GM19452 (cell line): ENCODE measurements around the gene HEYL.

Experiments used
- ATAC-seq: cut with Tn5 transposase; IDR thresholded peaks from one replicate; pipeline ENCODE4 v1.9.1; 2021; ENCODE audit not compliant: unreplicated experiment

HEYL gene

GRCh38 chr1:39642796-39643195 lies 3.4 kb upstream of the HEYL start:
- no peak for ATAC-seq

DNA sequence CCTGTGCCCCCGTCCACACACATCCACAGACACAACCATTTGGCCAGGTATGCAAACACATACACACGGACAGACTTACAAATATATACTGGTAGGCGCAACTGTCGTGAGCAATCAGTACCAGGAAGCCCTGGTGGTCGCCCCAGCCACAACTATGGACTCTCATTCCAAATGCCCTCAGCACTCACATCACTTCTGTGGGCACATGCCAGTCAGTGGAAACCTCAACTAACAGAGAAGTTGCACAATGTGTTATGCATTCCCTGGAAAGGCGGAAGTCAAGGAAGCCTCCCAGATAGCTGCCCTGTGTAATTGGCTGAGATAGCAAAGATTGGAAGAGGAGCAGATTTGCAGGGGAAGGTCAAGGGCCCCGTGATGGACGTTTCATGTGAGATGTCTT lies 1.4 kb upstream of the HEYL start:
- no peak for ATAC-seq

- no peak for ATAC-seq
Observed at GRCh38 chr1:39638965-39639304, 508 bp downstream of the HEYL start.

GRCh38 chr1:39637361-39637760 lies 2.1 kb downstream of the HEYL start:
- ATAC-seq: no peak

GRCh38 chr1:39635871-39636210 lies 3.6 kb downstream of the HEYL start:
- ATAC-seq: no peak

GRCh38 chr1:39635205-39635870 lies 4.1 kb downstream of the HEYL start:
- ATAC-seq: no peak

DNA sequence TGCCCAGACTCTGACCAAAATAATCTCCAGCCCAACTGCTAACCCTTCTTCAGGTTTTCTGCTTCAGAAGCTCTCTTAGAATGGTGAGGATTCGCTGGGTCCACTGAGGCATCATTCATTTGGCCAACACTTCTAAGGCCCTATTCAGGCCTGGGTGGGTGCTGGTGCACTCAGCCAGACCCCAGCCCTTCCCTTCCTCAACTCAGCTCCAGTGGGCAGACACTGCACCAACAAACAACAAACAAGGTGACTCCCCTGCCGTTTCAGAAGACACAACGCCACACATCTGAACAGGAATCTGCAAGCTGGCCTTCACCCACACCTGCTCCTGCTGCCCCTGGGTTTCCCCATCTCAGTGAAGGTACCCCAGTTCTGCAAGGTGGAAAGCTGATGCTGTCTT lies 6.0 kb downstream of the HEYL start:
- ATAC-seq: no peak

- no peak for ATAC-seq
Observed at GRCh38 chr1:39632682-39633417, 6.6 kb downstream of the HEYL start.

- ATAC-seq: no peak
Observed at GRCh38 chr1:39632323-39632681, 7.1 kb downstream of the HEYL start.

- no peak for ATAC-seq
Observed at GRCh38 chr1:39631361-39632322, 7.8 kb downstream of the HEYL start.

DNA sequence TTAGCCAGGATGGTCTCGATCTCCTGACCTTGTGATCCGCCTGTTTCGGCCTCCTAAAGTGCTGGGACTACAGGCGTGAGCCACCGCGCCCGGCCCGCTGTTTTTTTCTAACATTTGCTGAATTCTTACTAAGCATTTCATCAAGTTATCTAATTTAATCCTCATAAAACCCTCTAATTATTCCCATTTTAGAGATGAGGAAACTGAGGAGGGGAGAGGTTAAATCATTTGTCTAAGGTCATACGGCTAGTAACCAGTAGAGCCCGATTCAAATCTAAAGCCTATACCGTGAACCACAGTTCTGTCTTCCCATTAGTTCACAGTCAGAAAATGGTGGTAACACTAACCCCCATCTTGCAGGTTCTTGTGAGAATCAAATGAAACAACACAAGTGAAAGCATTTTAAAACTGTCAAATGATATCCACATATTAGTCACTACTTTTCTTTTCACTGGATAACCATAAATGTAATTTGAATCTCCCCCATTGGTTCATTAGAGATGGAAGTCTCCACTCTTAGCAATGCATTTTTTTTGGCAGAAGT lies 10.6 kb downstream of the HEYL start:
- no peak for ATAC-seq

- no peak for ATAC-seq
Observed at GRCh38 chr1:39626646-39627045, 12.8 kb downstream of the HEYL start.

DNA sequence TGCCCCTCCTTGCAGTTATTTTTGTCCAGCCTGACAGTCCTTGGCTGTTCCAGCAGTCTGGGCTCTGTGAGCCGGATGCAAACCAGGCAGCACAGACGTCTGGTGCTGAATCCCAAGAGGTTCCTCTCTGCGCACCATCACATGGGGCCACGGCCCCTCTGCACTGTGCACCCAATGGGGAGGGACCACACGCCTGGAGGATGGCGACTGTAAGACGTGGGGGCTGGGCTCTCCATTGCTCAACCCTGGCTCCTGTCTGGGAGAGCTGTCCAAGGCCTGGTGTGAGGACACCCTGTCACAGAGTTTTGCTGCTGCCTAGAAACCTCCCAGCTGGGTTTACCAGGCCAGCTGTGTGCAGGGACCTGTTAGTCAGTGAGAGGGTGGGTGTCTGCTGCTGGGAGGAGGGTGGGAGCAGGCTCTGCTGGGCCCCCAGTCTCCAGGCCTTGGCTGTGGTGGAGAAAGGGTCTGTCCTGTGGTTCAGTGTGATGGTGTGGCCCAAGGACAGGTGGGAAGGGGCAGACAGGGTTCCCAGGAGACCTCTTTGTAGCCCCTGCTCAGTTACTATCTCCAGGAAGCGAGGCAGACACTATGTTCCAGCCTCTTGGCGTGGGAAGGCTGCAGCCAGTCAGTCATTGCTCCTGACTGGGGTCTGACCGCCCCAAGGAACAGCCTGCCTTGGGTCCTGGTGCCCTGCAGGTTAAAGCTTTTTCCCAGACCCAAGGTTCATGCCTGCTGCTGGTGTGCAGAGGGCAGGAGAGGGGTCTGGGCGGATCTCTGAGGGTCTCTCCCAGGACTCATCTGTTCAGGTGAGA lies 13.8 kb downstream of the HEYL start:
- no peak for ATAC-seq

DNA sequence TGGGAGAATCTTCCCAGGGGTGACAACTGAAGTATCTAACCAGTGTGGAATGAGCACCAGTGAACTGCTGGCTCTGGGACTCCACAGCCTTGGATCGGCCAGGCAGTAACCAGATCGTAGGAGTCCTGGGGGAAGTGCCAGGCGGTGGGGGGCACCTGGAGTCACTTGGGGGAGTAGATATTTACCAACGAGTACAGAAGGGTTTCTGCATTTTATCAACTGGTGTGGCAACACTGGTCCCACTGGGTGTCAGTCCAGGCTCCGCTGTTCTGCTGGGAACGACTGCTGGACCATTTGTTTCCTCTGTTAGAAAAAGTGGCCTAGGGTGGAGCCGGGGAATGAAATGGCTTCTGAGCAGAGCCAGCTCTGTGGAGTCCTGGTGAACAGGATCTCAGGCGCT lies 14.4 kb downstream of the HEYL start:
- no peak for ATAC-seq

DNA sequence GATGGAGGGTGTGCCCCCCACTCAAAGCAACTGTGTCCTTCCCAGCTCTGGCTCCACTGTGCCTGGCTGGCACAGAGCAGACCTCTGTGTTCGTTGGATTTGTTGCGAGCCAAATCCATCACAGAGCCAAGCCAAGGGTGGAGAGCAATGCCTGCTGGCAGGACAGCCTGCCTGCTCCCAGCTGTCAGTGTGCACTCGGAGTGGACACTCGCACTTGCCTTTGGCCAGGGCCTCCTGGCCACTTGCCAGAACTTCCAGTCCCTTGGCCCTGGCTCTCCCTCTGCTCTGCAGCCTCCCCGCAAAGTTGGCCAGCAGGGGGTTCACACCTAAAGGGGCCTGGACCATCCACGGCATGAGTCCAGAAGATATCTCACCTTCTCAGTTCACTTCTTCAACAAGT lies 16.4 kb downstream of the HEYL start:
- ATAC-seq: no peak

DNA sequence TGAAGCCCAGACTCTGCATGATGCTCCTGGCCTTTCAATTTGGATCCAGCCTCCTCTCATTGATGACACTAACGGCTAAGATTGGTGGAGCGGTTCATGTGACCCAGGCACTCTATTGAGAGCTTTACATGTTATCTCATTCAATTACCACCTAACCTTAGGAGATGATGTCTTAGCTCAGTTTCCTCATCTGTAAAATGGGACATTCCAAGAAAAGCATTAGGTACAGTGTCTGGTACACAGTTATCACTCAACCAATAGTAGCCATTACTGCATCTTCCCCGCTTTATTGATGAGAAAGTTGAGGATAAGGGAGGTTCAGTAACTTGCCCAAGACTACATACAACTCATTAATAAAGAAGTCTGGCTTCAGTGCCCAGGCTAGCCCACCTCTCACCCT lies 17.0 kb downstream of the HEYL start:
- ATAC-seq: no peak

DNA sequence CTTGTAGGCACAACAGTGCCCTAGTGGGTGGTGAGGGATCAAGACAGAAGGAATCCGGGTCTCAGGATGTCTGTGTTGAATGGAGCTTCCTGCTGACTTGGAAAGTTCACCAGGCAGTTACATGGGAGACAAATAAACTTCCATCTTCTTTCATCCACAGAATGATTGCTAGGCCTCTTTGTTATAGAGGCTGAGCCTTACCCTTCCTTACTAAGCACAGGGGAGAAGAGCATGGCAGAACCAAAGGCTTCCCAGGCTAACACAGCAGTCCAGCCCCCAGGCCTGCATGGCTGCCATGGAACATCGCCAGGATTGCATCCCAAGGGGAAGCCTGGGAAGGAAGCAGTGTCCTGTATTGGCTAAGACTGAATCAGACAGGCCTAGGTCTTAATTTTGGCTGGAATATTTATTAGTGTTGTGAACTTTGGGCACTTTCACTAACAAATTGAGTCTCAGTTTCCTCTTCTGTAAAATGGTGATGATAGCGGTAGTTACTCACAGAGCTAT lies 18.7 kb downstream of the HEYL start:
- ATAC-seq: no peak

GRCh38 chr1:39617488-39618049 lies 21.9 kb downstream of the HEYL start:
- ATAC-seq: no peak

DNA sequence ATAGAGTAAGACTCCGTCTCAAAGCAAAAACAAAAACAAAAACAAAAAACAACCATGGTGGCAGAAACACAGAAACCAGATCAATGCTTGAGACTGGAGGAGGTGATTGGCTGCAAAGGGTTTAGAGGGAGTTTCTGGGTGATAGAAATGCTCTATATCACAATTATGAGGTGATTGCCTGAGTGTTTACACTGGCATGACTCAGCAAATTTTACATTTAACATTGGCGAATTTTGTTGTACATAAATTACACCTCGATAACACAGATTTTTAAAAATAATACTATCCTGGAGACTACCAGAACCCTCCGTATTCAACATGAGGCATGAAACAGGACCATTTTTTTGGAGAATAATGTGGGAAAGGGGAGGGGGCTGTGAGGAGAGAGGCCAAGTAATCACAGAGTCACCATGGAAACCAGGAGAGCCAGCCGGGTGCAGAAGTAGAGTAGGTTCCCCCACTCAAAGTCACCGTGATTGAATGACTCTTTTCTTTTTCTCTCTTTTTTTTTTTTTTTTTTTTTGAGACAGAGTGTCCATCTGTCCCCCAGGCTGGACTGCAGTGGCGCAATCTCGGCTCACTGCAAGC lies 24.3 kb downstream of the HEYL start:
- no peak for ATAC-seq

GRCh38 chr1:39614488-39614887 lies 25.0 kb downstream of the HEYL start:
- no peak for ATAC-seq
